NCI-H2227 treated with DMSO at 0.1 percent for 48 hours (cell line): ENCODE results near the gene PACSIN3.

Source experiments
- DNase-seq: peaks from one replicate; lab custom pipeline; 2025; lab: John Stamatoyannopoulos, UW

Gene PACSIN3

DNA sequence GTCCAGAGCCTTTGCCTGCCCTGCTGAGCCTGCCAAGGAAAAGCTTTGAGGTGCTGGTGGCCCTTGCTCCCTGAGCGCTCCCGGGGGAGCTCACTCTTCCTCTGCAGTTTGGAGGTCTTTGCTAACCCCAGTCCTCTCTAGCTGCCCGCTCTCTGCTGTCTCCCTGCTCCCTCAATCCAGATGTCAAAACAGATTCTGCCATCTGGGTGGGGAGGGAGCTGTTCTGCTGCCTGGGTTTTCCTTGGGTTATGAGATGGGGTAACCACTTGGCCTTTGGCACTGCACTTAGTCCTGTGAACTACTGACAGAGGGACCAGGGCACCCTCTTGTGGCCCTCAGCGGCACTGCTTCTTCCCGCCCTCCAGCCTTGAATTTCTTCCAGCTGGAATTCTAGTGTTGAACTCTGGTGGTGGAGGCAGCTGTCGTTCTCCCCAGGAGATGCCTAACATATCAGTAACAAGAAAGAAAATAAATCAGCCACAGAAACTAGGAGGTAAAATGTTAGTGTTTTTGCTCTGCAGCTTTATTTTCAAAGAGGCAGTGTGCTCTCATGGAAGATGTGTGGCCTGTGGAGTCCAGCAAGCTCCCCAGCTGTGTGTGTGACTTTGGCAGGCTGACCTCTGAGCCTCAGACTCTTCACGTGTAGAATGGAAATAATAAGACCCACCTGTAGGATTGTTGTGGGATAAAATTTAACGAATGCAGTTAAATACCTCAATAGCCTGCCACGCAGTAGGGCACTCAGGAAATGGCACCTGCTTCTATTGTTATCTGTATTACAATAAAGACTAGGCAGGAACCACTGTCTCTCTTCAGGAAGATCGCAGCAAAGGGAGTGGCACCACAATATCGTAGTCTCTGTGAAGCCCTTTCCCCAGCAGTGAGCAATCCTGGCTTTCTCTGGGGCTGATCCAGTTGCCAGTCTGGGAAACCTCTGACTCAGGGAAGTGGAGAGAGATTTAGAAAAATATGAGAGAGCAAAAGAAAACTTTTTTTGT, 33.0 kb downstream of the PACSIN3 start:
- DNase-seq, result peak; percentile 41

DNA sequence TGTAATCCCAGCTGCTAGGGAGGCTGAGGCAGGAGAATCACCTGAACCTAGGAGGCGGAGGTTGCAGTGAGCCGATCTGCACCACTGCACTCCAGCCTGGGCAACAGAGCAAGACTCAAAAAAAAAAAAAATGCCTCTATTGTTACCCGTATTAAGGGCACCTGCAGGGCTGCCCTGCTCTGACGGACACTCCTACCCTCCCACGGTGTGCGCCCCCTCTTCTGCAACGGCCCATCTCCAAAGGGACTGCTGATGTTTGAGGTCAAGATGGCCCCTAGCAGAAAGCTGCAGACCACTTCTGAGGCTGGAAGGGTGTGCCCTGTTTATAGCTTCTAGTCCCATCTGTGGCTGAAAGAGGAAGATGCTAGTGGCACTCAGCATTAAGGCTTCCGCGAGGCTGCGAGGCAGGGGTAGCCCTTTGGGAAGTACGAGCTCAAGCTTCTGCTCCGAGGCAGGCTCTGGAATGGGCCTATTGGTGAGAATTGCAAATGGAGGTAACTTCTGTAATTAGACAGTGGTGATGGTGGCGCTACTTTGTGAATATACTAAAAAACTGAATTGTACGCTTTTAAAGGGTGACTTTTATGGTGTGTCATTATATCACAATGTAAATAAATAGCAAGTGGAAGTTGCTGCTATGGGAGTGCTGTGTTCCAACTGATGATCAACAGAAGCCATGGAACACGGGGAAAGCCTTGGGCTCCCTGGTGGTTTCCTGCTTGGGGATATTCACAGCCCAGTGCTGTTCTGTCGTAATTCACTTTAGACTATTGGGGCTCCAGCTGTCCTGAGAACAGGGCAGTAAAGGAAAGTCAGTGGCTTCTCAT, 33.9 kb downstream of the PACSIN3 start:
- no peak for DNase-seq

DNA sequence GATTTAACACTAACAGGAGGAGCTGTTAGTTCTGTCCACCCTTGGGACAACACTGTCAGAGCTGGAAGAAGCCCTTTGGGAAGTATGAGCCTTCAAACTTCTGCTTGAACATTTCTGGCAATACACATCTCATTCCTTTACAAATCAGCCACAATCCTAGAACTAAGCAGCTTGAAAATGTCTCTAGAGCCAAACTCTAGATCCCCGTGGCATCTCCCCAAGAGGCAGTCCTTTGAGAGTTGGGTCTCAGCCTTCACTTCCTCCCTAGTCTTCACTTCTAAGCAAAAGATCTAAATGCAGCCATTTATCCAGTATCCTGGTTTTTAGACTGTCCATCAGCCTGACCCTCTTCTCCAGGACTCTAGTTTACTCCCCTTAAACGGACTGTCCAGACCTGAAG, 36.5 kb downstream of the PACSIN3 start:
- DNase-seq, result no peak

DNA sequence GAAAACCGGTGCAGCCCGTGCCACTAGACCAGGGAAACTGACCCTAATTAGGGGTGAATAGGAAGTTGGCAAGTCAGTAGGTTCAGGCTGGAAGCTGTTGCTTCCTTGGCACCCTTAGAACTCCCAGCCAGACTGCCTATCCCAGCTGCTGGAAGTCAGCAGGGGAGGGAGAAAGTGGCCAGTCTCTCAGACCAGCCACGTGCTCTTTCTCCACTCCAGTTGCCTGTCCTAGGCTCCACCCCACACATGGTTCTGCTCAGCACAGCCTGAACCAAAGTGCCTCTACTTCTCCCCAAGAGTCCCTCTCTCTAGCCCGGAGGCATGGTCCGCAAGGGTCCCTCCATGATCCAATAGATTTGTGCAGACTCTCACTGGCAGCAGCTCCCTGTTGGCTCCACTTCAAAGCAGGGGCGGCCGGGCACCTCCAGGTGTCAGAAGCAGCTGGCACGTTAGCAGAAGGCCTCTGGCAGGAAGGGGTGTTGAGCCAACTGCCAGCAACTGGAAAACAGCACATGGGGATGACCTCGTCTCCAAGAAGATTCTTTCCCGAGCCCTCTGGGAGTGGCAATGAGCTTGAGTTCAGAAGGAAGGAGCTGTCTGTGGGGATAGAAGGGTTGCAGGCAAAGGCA, 37.2 kb downstream of the PACSIN3 start:
- DNase-seq, result no peak

DNA sequence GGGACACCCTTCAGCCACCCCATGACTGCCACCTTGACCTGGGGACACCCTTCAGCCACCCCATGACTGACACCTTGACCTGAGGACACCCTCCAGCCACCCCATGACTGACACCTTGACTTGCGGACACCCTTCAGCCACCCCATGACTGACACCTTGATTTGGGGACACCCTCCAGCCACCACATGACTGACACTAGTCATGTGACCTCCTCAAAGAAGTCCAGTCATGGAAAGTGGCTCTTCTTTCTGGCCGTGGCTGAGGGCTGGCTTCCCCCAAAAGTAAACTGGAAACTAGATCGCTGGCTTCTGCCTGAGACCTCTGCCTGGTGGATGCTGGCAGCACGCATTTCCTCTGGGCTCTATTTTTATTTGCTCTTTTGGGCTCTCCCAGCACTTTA, 38.0 kb downstream of the PACSIN3 start:
- no peak for DNase-seq

DNA sequence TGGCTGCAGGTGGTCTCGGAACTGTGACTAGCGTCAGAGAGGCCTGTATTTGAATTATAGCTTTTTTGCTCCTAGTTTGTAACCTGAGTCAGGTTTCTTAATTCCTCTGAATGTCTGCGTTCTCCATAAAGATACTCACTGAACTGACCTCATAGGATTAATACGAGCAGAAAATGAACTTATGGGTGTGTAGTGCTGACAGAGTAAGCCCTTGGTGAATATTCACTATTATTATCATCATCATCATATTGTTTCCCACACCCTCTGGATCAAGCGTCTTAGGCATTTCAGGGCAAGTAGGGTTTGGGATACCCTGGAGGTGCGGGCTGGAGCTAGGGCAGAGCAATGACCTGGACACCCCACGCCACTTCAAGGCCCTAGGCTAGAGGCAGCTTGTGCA, 38.6 kb downstream of the PACSIN3 start:
- DNase-seq, result no peak

DNA sequence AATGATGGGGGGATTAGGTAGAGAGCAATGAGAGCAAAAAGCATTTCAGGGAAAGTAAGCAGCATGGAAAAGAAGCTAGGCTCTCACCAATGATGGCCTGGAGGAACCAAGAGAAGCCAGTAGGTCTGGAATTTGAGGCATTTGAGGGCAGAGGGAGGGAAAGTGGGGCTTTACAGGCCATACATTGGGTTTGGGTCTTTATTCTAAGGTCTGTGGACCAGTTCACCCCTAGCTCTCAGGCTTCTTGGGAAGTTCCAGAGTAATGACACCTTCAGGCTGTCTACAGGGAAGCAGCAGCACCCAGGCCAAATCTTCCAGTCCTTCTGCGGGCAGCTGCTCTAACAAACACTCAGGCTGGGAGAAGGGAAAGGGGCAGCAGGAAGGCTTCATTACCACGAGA, 39.0 kb downstream of the PACSIN3 start:
- DNase-seq, result no peak

DNA sequence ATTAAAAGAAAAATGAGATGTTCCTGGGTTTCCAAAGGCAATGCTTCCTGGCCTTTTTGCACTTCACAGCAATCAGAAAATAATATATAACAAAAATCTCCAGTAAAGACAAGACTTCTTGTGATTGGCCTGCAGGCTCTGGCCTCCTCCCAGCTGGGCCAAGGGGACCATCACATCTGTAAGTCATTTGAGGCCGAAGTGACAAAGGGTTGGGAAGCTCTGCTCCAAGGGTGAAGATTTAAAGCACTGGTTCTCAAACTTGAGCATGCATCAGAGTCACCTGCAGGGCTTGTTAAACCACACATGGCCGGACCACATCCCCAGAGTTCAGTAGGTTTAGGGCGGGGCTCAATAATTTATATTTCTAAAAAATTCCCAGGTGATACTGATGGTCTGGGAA, 41.7 kb downstream of the PACSIN3 start:
- no peak for DNase-seq

DNA sequence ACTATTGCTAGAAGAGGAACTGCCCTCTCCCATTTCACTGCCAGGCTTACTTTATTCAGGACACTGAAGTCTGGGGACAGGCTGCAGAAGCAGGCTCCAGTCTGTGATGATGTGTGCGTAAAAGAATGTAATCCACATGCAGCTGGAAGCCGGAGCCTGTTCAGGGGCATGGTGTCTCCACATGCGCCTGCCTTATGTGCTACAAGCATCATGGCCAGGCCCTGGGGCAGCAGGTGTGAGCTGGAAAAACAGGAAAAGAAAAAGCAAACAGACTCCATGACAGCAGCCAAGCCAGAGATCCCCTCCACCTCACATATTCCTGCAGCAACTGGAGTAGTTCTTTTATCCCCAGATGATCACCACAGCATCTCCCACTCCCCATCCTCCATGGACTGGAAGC, 42.9 kb downstream of the PACSIN3 start:
- no peak for DNase-seq

DNA sequence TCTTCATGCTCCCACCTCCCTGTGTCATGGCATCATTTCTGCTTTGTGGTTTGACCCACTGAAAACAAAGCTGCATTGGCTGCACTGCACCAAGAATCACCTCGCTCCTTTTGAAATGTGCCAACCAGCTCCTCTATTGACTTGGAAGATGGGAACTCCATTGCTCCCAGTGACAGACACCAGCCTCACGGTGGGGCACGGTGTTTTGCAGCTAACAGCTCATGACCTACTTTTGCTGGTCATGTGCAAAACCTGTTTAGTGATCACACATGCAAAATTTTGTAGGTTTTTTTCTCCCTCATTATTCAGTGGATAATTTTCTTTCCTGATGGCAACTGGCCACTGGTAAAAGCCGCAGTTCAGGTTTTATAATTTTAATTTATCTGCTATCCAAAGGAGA, 46.4 kb downstream of the PACSIN3 start:
- DNase-seq, result no peak

DNA sequence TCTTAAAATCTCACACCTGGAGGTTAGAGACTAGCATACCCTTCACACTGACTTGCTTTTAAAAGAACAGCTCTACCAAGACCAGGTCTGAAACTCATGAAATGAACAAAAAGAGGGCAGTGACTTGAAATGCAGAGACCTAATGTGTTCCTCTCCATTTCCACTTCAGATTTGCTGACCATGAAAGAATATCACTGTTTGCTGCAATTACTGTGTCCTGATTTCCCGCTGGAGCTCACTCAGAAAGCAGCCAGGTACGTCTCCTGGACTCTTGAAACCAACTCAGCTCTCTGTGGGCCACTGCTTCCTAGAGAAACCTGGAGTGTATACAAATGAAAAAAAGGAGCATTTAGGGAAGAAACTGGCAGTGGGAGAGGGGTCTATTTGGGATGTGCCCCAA, 48.8 kb downstream of the PACSIN3 start:
- no peak for DNase-seq

DNA sequence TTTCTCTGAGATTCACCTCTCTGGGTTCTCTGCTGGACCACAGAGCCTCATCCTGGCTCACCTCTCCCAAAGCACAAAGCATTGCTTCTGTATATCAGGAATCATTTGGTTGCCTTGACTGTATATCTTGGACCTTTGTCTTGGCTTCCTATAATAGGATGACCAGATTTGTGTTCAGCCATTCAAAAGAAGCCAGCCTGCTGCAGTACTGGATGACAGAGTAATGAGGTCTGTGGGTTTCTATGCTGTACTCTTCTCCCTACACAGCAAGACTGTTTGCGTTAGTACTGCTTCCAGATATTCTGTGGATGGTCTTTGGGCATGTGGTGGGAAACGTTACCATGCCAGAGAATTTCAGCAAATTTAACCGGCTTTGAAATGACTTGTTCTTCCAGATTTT, 49.3 kb downstream of the PACSIN3 start:
- no peak for DNase-seq

DNA sequence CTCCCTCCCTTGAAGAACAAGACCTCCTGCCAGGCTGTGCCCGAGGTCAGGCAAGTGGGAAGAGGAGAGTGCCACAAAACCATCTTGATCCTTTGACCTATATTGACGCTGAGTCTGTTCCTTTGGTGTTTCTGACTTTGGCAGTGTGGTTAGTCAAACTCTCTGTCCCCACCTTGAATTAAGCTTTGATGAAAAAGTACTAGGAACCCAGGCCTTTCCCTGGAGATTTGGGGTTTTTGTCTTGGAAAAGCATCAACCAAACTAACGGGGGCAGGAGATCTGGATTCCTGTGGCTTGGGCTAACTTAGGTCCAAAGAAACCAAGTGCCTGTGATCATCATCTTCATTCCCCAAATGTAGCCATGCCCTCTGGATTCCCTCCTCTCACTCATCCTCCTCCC, 49.9 kb downstream of the PACSIN3 start:
- no peak for DNase-seq

DNA sequence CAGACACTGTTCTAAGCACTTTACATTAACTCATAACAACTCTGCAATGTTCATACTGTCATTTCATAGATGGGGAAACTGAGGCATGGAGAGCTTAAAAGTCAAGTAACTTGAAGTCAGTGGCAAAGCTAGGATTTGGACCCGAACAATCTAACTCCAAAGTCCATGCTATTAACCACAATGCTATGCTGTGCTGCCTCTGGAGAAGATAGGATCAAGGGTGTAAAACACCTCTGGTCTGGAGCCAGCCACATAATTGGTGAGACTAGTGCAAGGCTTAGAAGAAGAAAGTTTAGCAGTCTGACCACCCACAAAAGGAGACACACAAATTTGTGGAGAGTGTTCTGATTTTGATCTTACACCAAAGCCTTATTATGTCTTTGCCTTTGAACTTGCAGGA, 53.3 kb downstream of the PACSIN3 start:
- no peak for DNase-seq

DNA sequence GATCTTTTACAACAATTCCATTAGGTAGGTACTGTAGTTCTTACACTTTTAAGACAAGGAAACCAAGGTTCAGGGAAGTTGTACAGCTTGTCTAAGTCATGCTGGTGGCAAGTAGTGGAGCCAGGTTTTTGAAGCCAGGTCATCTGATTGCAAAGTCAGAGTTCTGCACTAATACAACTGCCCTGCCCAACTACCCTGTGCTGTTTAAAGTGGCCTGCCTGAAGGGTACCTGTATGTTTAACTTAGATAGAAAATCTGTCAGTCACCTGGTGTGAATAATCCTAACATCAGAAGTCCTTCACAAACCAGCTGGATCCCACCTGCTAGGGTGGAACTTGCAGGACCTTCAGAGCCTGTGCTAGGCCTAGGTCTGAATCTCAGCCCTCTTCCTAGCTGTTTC, 53.7 kb downstream of the PACSIN3 start:
- DNase-seq, result no peak

DNA sequence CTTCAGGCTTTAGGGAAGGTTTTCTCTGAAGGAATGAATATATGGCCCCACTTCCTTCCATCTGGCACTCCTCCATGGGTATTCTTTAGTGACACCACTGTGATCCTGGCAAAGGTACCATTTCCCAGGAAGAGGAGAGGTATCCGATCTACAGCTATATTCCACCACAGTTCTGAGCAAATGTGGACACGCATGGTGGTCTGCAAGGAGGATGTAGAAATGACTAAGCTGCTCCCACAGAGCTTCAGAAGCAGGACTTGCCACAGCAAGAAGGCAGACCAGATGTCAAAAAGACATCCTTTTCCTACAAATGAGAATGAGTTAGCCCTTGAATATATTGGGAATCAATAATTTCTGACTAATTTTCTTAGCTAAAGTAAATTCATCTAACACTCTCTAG, 55.1 kb downstream of the PACSIN3 start:
- DNase-seq, result no peak

DNA sequence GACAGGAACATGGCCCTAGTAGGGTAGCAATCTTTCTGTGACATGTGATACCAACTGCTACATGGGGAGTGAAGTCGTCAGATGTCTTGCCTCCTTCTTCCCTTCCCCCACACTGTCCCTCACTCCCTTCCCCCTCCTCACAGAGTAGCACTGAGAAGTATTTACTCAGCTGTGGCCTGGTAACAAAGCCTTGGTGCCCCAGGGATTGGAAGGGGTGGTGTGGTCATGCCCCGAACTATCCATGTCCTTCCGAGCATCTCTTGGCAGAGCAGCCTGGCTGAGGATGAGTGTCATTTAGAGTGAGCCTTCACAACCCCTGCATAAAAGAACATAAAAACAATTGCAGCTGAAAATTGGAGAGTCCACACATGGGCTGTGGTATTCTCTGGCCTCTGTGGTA, 55.7 kb downstream of the PACSIN3 start:
- no peak for DNase-seq
